K562 (cell line): ENCODE results near the gene LIMS1. TPM values are rescaled to one million over a fixed set of nuclear protein-coding genes. Genes with fewer than 3 reads are reported as not detected.

Source experiments
- ADNP ChIP-seq: fragments of 200-800 bp; sonication (Bioruptor generic); IDR thresholded peaks from 2 replicates; pipeline ENCODE4 v1.6.1; 2016; ENCODE audit warnings: missing genetic modification characterization, missing compliant biosample characterization
- BHLHE40 ChIP-seq: IDR thresholded peaks from 2 replicates; pipeline ENCODE4 v1.6.1; 2011; ENCODE audit warnings: low read length, improper control_type of control experiment
- BRD4 ChIP-seq: fragments of 200-600 bp; sonication (generic); IDR thresholded peaks from 2 replicates; pipeline ENCODE4 v1.6.1; 2017; ENCODE audit warnings: inconsistent platforms
- CCNT2 ChIP-seq: IDR thresholded peaks from 2 replicates; pipeline ENCODE4 v1.6.1; 2011; ENCODE audit warnings: borderline replicate concordance, low read depth, mild to moderate bottlenecking, moderate library complexity, mixed read lengths, low read length; ENCODE audit not compliant: insufficient read length; ENCODE audit errors: extremely low read depth
- HNRNPUL1 ChIP-seq: fragments of 200-400 bp; formaldehyde crosslinking; IDR thresholded peaks from 2 replicates; pipeline ENCODE4 v1.6.1; 2017; ENCODE audit warnings: low read length
- ILF3 ChIP-seq: fragments of 450-650 bp; IDR thresholded peaks from 2 replicates; pipeline ENCODE4 v1.6.1; 2018; ENCODE audit warnings: antibody characterized with exemption, mild to moderate bottlenecking, moderate library complexity, borderline replicate concordance
- MCM3 ChIP-seq: fragments of 450-650 bp; IDR thresholded peaks from 2 replicates; pipeline ENCODE4 v1.6.1; 2016
- NR4A1 ChIP-seq, 2 experiments: fragments of 250-450 bp in 1 of 2; fragments of 450-650 bp in 1 of 2; sonication (Bioruptor Pico) in 1 of 2; IDR thresholded peaks; 2 replicates each; pipeline versions ENCODE4 v1.4.0 to v1.6.1; 2016 to 2020; ENCODE audit warnings: mild to moderate bottlenecking in 2 of 2, missing compliant biosample characterization in 1 of 2, missing genetic modification characterization in 1 of 2, moderate library complexity in 1 of 2
- PRPF4 ChIP-seq: fragments of 200-400 bp; formaldehyde crosslinking; IDR thresholded peaks from one replicate; pipeline ENCODE4 v1.6.1; 2017; ENCODE audit warnings: low read length, low read depth, mild to moderate bottlenecking; ENCODE audit not compliant: insufficient read depth, poor library complexity, severe bottlenecking
- PTTG1 ChIP-seq: fragments of 450-650 bp; IDR thresholded peaks from 2 replicates; pipeline ENCODE4 v1.6.1; 2016; ENCODE audit warnings: low read depth, mild to moderate bottlenecking, missing genetic modification characterization, missing compliant biosample characterization
- SUPT5H ChIP-seq: fragments of 450-650 bp; IDR thresholded peaks from 2 replicates; pipeline ENCODE4 v1.6.1; 2016
- TOE1 ChIP-seq, 2 experiments: fragments of 450-650 bp in 1 of 2; sonication (generic) in 1 of 2; formaldehyde crosslinking in 1 of 2; IDR thresholded peaks; 2 replicates each; pipeline versions ENCODE4 v1.7.1 to v1.8.0; 2016 to 2022; ENCODE audit warnings: borderline replicate concordance in 2 of 2, mild to moderate bottlenecking in 2 of 2, antibody characterized with exemption in 1 of 2, inconsistent platforms in 1 of 2, low read depth in 1 of 2, missing genetic modification reagents in 1 of 2, moderate library complexity in 1 of 2
- polyA plus RNA-seq, 8 experiments: library from polyadenylated mRNA; depleted of rRNA in 4 of 8; stranded (reverse) in 5 of 8; unstranded in 3 of 8; fragments of >200 nt; fragmentation: Nextera tagmentation in 2 of 8; fragmentation: Illumina TruSeq in 1 of 8; extraction: Ambion mirVana in 2 of 8; extraction: Trizol in 1 of 8; gene quantifications; 2 replicates each; pipeline versions ENCODE4 v1.2.1 to v1.2.3, GENCODE V29; 2011 to 2014; ENCODE audit warnings: inconsistent platforms in 1 of 8, missing spikeins in 1 of 8
- total RNA-seq, 7 experiments: library from RNA; depleted of rRNA in 6 of 7; stranded (reverse); fragments of >200 nt in 6 of 7; fragmentation: Illumina TruSeq in 2 of 7; extraction: Trizol in 2 of 7; gene quantifications; 2 replicates each; pipeline versions ENCODE4 v1.2.1 to v1.2.3, GENCODE V29; 2011 to 2021; ENCODE audit warnings: low replicate concordance in 1 of 7
- TF ChIP-seq, protein P1 (sequence below), 3 experiments: fragments of 200-800 bp in 1 of 3; fragments of 250-450 bp in 1 of 3; fragments of 450-650 bp in 1 of 3; sonication (Bioruptor Pico) in 1 of 3; sonication (Bioruptor generic) in 1 of 3; formaldehyde crosslinking in 1 of 3; IDR thresholded peaks; 2 replicates each; pipeline versions ENCODE4 v1.6.1 to v1.8.0; 2016 to 2022; ENCODE audit warnings: mild to moderate bottlenecking in 2 of 3, missing genetic modification characterization in 2 of 3, missing compliant biosample characterization in 1 of 3, moderate library complexity in 1 of 3
- TF ChIP-seq, protein P2 (sequence below): fragments of 450-650 bp; IDR thresholded peaks from 2 replicates; pipeline ENCODE4 v1.6.1; 2017; ENCODE audit warnings: mild to moderate bottlenecking, moderate library complexity
- TF ChIP-seq, protein P3 (sequence below): fragments of 450-650 bp; IDR thresholded peaks from 2 replicates; pipeline ENCODE4 v1.6.1; 2016
- TF ChIP-seq, protein P4 (sequence below): sonication (generic); formaldehyde crosslinking; IDR thresholded peaks from 2 replicates; pipeline ENCODE4 v1.8.1; 2023; ENCODE audit warnings: mild to moderate bottlenecking, missing genetic modification reagents
- TF ChIP-seq, protein P5 (sequence below): sonication (generic); formaldehyde crosslinking; IDR thresholded peaks from 2 replicates; pipeline ENCODE4 v1.5.0; 2020; ENCODE audit warnings: missing genetic modification reagents

The LIMS1 gene
- total and polyA plus RNA-seq, 9 of the 15 experiments (the other 6 are each of a cell fraction or from before 2014, with no cell fraction given) = 52.8 to 134 (median 81.0) TPM

DNA sequence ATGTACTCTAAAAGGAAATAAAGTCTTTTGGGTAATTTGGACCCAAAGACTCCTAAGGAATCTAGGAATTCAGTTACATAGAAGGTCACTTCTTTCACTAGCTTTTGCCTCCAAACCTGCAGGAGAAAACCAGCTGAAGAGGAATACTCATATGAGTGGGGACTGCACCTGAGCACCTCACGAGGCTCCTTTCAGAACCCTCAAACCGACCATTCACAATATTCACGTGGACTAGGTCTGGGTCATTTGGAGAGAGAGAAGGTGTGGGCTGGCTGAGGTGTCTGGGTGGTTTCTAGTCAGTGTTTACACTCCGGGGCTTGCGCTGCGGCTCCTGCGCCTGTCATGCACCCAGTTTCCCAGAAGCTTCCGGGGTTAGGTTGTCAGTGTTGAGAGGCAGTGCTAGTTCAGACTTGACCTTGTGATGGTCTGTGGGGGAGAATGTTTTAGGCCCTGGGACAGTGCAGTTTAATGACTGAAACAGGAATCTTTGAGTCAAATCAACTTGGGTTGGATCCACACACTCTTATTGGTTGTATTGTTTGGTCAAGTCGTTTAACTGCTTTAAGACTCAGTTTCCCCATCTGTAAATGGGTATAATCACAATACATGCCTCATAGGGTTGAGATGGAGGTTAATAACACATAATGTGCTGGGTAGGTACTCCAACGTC, 78.4 kb downstream of the LIMS1 start (continued):
- TF ChIP-seq, protein P1, sequence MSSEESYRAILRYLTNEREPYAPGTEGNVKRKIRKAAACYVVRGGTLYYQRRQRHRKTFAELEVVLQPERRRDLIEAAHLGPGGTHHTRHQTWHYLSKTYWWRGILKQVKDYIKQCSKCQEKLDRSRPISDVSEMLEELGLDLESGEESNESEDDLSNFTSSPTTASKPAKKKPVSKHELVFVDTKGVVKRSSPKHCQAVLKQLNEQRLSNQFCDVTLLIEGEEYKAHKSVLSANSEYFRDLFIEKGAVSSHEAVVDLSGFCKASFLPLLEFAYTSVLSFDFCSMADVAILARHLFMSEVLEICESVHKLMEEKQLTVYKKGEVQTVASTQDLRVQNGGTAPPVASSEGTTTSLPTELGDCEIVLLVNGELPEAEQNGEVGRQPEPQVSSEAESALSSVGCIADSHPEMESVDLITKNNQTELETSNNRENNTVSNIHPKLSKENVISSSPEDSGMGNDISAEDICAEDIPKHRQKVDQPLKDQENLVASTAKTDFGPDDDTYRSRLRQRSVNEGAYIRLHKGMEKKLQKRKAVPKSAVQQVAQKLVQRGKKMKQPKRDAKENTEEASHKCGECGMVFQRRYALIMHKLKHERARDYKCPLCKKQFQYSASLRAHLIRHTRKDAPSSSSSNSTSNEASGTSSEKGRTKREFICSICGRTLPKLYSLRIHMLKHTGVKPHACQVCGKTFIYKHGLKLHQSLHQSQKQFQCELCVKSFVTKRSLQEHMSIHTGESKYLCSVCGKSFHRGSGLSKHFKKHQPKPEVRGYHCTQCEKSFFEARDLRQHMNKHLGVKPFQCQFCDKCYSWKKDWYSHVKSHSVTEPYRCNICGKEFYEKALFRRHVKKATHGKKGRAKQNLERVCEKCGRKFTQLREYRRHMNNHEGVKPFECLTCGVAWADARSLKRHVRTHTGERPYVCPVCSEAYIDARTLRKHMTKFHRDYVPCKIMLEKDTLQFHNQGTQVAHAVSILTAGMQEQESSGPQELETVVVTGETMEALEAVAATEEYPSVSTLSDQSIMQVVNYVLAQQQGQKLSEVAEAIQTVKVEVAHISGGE (CRISPR knock-in tag; IDR thresholded peaks at IDR 0.05) = no peak
- TF ChIP-seq, protein P2, sequence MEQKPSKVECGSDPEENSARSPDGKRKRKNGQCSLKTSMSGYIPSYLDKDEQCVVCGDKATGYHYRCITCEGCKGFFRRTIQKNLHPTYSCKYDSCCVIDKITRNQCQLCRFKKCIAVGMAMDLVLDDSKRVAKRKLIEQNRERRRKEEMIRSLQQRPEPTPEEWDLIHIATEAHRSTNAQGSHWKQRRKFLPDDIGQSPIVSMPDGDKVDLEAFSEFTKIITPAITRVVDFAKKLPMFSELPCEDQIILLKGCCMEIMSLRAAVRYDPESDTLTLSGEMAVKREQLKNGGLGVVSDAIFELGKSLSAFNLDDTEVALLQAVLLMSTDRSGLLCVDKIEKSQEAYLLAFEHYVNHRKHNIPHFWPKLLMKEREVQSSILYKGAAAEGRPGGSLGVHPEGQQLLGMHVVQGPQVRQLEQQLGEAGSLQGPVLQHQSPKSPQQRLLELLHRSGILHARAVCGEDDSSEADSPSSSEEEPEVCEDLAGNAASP = no peak
- TF ChIP-seq, protein P3, sequence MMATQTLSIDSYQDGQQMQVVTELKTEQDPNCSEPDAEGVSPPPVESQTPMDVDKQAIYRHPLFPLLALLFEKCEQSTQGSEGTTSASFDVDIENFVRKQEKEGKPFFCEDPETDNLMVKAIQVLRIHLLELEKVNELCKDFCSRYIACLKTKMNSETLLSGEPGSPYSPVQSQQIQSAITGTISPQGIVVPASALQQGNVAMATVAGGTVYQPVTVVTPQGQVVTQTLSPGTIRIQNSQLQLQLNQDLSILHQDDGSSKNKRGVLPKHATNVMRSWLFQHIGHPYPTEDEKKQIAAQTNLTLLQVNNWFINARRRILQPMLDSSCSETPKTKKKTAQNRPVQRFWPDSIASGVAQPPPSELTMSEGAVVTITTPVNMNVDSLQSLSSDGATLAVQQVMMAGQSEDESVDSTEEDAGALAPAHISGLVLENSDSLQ = peak; percentile 24; the same call in 1 of the 2 replicates
- no peak for TF ChIP-seq NR4A1 (CRISPR knock-in tag; IDR thresholded peaks at IDR 0.05)
- no peak for TF ChIP-seq NR4A1 (tag; IDR thresholded peaks at IDR 0.05)
- TF ChIP-seq PRPF4 = no peak
- no peak for TF ChIP-seq ILF3
- TF ChIP-seq BHLHE40 = no peak
- no peak for TF ChIP-seq MCM3
- no peak for TF ChIP-seq CCNT2
- TF ChIP-seq HNRNPUL1 = no peak
- no peak for TF ChIP-seq SUPT5H
- TF ChIP-seq, protein P4, sequence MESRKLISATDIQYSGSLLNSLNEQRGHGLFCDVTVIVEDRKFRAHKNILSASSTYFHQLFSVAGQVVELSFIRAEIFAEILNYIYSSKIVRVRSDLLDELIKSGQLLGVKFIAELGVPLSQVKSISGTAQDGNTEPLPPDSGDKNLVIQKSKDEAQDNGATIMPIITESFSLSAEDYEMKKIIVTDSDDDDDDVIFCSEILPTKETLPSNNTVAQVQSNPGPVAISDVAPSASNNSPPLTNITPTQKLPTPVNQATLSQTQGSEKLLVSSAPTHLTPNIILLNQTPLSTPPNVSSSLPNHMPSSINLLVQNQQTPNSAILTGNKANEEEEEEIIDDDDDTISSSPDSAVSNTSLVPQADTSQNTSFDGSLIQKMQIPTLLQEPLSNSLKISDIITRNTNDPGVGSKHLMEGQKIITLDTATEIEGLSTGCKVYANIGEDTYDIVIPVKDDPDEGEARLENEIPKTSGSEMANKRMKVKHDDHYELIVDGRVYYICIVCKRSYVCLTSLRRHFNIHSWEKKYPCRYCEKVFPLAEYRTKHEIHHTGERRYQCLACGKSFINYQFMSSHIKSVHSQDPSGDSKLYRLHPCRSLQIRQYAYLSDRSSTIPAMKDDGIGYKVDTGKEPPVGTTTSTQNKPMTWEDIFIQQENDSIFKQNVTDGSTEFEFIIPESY (CRISPR knock-in tag) = no peak
- TF ChIP-seq ADNP (tag) = peak; percentile 88
- TF ChIP-seq PTTG1 = no peak
- 0 out of 2 replicates have a peak, but pooled peaks have one; percentile 42 for TF ChIP-seq BRD4
- TF ChIP-seq, protein P5, sequence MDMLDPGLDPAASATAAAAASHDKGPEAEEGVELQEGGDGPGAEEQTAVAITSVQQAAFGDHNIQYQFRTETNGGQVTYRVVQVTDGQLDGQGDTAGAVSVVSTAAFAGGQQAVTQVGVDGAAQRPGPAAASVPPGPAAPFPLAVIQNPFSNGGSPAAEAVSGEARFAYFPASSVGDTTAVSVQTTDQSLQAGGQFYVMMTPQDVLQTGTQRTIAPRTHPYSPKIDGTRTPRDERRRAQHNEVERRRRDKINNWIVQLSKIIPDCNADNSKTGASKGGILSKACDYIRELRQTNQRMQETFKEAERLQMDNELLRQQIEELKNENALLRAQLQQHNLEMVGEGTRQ (CRISPR knock-in tag) = no peak
- TF ChIP-seq TOE1 (IDR thresholded peaks at IDR 0.05; ENCODE audit: borderline replicate concordance) = no peak
- TF ChIP-seq TOE1 (CRISPR knock-in tag; IDR thresholded peaks at IDR 0.05; ENCODE audit: borderline replicate concordance, low read depth) = no peak
